Measurements from ENCODE around the gene MGAT5. TPM values are rescaled to one million over a fixed set of nuclear protein-coding genes. Genes with fewer than 3 reads are reported as not detected.

The MGAT5 gene
- total RNA-seq, 1 experiment from 2014 or later: 52.4 TPM

DNA sequence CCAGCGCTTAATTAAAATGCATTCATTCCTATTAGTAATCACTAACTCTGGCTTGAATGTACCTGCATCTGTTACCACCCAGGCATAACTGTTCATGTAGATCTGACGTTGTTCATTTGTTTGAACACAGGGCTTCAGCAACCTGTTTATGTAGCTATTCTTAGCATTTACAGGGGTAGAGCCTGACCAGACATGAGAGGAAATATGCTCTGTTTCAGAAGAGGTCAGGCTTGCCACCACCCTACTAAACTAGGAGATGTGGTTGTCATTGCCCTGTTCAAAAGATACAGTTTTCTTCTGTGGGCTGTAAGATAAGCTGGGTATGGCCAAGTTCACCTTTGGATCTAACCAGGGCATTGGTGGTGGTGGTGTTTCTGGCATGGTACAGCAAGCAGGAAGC, 8.8 kb downstream of the MGAT5 start (continued):
- TF ChIP-seq, protein P1, sequence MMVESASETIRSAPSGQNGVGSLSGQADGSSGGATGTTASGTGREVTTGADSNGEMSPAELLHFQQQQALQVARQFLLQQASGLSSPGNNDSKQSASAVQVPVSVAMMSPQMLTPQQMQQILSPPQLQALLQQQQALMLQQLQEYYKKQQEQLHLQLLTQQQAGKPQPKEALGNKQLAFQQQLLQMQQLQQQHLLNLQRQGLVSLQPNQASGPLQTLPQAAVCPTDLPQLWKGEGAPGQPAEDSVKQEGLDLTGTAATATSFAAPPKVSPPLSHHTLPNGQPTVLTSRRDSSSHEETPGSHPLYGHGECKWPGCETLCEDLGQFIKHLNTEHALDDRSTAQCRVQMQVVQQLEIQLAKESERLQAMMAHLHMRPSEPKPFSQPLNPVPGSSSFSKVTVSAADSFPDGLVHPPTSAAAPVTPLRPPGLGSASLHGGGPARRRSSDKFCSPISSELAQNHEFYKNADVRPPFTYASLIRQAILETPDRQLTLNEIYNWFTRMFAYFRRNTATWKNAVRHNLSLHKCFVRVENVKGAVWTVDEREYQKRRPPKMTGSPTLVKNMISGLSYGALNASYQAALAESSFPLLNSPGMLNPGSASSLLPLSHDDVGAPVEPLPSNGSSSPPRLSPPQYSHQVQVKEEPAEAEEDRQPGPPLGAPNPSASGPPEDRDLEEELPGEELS (CRISPR knock-in tag; IDR thresholded peaks at IDR 0.05): no peak
- TF ChIP-seq ATF1 (CRISPR knock-in tag; IDR thresholded peaks at IDR 0.05) (no peak), ZNF671 (CRISPR knock-in tag; IDR thresholded peaks at IDR 0.05) (no peak), ESRRA (CRISPR knock-in tag; IDR thresholded peaks at IDR 0.05; ENCODE audit: borderline replicate concordance) (no peak), ZNF138 (CRISPR knock-in tag; conservative IDR thresholded peaks at IDR 0.05) (no peak), ZNF317 (CRISPR knock-in tag; IDR thresholded peaks at IDR 0.05; ENCODE audit: borderline replicate concordance, low read depth) (no peak), ETV6 (CRISPR knock-in tag; IDR thresholded peaks at IDR 0.05) (no peak), ZNF396 (CRISPR knock-in tag; IDR thresholded peaks at IDR 0.05; ENCODE audit: borderline replicate concordance) (no peak), FOXJ3 (CRISPR knock-in tag; IDR thresholded peaks at IDR 0.05; ENCODE audit: borderline replicate concordance) (no peak), TP53 (CRISPR knock-in tag; IDR thresholded peaks at IDR 0.05) (no peak), ZNF232 (CRISPR knock-in tag; IDR thresholded peaks at IDR 0.05) (no peak)
- TF ChIP-seq, protein P2, sequence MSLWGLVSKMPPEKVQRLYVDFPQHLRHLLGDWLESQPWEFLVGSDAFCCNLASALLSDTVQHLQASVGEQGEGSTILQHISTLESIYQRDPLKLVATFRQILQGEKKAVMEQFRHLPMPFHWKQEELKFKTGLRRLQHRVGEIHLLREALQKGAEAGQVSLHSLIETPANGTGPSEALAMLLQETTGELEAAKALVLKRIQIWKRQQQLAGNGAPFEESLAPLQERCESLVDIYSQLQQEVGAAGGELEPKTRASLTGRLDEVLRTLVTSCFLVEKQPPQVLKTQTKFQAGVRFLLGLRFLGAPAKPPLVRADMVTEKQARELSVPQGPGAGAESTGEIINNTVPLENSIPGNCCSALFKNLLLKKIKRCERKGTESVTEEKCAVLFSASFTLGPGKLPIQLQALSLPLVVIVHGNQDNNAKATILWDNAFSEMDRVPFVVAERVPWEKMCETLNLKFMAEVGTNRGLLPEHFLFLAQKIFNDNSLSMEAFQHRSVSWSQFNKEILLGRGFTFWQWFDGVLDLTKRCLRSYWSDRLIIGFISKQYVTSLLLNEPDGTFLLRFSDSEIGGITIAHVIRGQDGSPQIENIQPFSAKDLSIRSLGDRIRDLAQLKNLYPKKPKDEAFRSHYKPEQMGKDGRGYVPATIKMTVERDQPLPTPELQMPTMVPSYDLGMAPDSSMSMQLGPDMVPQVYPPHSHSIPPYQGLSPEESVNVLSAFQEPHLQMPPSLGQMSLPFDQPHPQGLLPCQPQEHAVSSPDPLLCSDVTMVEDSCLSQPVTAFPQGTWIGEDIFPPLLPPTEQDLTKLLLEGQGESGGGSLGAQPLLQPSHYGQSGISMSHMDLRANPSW (CRISPR knock-in tag; conservative IDR thresholded peaks at IDR 0.05; ENCODE audit: low read depth): no peak

DNA sequence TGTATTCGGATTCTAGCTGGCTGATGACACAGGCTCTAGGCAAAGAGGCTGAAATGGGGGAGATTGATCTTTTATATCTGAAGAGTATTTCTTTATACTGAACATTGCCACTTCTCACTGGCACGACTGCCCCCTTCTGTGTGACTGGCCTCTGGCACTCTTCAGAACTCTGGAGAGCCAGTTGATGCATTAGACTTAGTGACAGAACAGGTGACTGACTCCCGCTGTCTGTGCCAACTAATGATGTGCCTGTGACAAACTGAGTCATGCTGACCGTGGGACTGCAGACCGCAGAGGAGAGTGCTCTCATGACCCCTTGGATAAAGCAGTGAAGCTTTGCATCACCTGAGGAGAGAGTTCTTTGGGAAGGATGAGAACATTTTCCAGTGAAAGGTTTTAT, 14.4 kb downstream of the MGAT5 start:
- ChIA-PET POLR2A (no interaction called here), CTCF (no interaction called here)
- Mint-ChIP-seq H3K4me1 (0 out of 2 replicates have a peak, but pooled peaks cover 3% of the 10 kb centered on the region), H3K4me3 (no peak overlapping the region), H3K9me3 (no peaks in the 10 kb centered on the region), H3K27me3 (ENCODE audit: low read depth) (no peaks in the 10 kb centered on the region), H3K36me3 (peaks cover 2% of the 10 kb centered on the region), H3K27ac (no peak overlapping the region)
- DNase-seq (ENCODE audit: low spot score) (no peak), ATAC-seq (no peak)
- TF ChIP-seq MYBL2 (CRISPR knock-in tag; IDR thresholded peaks at IDR 0.05) (no peak), EMX1 (CRISPR knock-in tag; IDR thresholded peaks at IDR 0.05) (no peak), JUN (CRISPR knock-in tag; IDR thresholded peaks at IDR 0.05) (no peak)
- TF ChIP-seq, protein P3, sequence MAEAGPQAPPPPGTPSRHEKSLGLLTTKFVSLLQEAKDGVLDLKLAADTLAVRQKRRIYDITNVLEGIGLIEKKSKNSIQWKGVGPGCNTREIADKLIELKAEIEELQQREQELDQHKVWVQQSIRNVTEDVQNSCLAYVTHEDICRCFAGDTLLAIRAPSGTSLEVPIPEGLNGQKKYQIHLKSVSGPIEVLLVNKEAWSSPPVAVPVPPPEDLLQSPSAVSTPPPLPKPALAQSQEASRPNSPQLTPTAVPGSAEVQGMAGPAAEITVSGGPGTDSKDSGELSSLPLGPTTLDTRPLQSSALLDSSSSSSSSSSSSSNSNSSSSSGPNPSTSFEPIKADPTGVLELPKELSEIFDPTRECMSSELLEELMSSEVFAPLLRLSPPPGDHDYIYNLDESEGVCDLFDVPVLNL (CRISPR knock-in tag; IDR thresholded peaks at IDR 0.05; ENCODE audit: borderline replicate concordance, low read depth): no peak

DNA sequence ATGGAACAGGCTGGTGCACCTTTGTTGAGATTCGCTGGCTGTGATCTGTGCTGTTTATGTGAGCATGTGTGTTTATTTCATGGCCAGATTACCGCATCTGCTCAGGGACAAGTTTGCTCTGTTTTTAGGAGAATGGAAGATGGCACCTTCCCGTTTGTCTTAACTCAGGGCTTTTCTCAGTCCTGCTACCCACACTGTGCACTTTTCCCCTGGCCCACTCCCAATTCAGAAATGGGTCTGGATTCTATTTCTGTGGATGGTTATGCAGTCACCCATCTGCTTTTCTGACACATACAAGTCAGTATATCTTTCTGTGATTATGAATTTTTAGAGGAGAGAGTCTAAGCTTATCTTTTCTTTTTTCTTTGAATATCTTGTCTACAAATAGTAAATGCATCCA, 15.4 kb downstream of the MGAT5 start:
- ChIA-PET CTCF (interaction anchor here (0.6 kb wide), 1 partner anchor 174 kb away, joined by 3 read pairs; no protein-coding TSS in a partner anchor), POLR2A (no interaction called here)
- DNase-seq (ENCODE audit: low spot score): no peak
- H3K4me1 Mint-ChIP-seq: peaks cover 7% of the 10 kb centered on the region
- H3K9me3 Mint-ChIP-seq: no peaks in the 10 kb centered on the region
- no peaks in the 10 kb centered on the region for H3K27me3 Mint-ChIP-seq (ENCODE audit: low read depth)
- no peak for TF ChIP-seq HMGA2 (CRISPR knock-in tag; IDR thresholded peaks at IDR 0.05)
- no peak for TF ChIP-seq RORB (CRISPR knock-in tag; IDR thresholded peaks at IDR 0.05)
- TF ChIP-seq MXD4 (CRISPR knock-in tag; IDR thresholded peaks at IDR 0.05; ENCODE audit: borderline replicate concordance): no peak
- TF ChIP-seq NFATC4 (CRISPR knock-in tag; IDR thresholded peaks at IDR 0.05): no peak
- no peak for TF ChIP-seq CREB1 (CRISPR knock-in tag; IDR thresholded peaks at IDR 0.05)
- TF ChIP-seq NFE2L1 (CRISPR knock-in tag; IDR thresholded peaks at IDR 0.05): no peak
- H3K4me3 Mint-ChIP-seq: no peak overlapping the region
- peaks cover 2% of the 10 kb centered on the region for H3K36me3 Mint-ChIP-seq
- no peak overlapping the region for H3K27ac Mint-ChIP-seq
- ATAC-seq: no peak
